HG03139 (cell line): ENCODE data around the gene OR51I1.

Experiments
- ATAC-seq: cut with Tn5 transposase; IDR thresholded peaks from one replicate; pipeline ENCODE4 v1.9.1; 2021; ENCODE audit not compliant: unreplicated experiment

Gene OR51I1, protein sequence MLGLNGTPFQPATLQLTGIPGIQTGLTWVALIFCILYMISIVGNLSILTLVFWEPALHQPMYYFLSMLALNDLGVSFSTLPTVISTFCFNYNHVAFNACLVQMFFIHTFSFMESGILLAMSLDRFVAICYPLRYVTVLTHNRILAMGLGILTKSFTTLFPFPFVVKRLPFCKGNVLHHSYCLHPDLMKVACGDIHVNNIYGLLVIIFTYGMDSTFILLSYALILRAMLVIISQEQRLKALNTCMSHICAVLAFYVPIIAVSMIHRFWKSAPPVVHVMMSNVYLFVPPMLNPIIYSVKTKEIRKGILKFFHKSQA

DNA sequence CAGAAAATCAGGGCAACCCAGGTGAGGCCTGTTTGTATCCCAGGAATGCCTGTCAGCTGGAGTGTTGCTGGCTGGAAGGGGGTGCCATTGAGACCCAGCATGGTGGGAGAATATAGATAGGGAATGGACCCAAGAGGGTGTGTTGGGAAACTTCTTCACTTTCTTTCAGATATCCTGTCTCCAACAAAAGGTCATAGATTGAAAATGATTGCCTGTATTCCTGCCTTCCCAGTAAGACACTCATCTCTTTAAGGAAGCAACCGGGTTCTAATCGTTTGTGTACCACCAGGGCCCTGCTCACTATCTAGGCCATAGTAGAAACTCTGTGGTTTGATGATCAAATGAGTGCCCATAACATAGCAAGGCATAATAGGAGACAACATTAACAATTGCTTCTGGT, at the start of gene OR51I1:
Gene OR51I1 (minus strand): TSS at position 101 of the 400 bp plus-strand sequence. CDS start 0 bp downstream, at position 101.
- ATAC-seq: no peak

DNA sequence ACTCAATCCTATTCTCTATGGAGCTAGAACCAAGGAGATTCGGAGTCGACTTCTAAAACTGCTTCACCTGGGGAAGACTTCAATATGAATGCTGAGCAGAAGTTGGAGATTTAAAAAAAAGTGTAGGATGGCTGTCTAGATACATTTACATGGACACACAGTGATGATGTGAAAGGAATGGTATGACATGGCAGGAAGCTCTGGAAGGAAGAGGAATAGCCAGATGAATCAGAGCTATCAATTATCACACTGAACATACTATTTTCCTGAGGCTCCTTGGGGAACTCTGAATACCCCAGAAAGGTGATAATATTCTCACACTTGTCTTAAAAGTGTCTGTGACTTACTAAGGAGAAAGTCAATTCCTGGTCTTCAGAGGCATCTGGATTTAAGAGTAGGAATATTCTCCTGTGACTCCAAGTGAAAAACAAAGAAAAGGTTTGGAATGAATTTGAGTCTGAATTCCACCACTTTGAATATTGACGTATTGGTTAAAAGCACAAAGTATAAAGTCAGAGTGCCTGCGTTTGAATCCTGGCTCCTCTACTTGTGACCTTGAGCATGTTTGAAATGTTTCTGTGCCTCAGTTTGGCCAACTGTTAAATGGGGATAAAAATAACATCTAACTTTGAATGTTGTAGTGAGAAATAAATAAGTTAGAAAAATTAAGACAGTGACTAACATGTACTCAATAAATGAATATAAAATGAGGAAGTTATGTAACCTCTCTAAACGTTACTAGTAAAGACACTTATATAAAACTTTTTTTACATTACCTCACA, 48.5 kb upstream of the OR51I1 start:
- ATAC-seq: no peak

DNA sequence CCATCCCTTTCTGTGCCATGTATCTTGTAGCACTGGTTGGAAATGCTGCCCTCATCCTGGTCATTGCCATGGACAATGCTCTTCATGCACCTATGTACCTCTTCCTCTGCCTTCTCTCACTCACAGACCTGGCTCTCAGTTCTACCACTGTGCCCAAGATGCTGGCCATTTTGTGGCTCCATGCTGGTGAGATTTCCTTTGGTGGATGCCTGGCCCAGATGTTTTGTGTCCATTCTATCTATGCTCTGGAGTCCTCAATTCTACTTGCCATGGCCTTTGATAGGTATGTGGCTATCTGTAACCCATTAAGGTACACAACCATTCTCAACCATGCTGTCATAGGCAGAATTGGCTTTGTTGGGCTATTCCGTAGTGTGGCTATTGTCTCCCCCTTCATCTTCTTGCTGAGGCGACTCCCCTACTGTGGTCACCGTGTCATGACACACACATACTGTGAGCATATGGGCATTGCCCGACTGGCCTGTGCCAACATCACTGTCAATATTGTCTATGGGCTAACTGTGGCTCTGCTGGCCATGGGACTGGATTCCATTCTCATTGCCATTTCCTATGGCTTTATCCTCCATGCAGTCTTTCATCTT, 47.6 kb upstream of the OR51I1 start:
- no peak for ATAC-seq

DNA sequence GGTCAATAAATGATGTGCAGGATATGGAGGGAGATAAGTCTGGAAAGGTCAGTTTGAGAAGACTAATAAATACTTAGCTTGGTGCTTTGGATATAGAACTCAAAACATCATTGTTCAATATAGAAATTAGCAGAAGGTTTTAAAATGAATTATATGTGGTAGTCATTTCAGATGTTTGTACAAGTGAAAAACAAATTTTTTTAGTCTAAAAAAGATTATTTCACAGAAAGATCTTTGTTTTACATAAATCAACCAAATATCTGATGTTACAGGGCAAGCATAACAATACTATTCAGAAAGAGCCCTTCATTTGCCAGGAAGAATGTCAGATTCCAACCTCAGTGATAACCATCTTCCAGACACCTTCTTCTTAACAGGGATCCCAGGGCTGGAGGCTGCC, 47.1 kb upstream of the OR51I1 start, which contains the start of gene OR52D1:
Gene OR52D1 (plus strand): TSS at position 301 of the 400 bp plus-strand sequence. CDS start 22 bp downstream, at position 323.
- no peak for ATAC-seq

DNA sequence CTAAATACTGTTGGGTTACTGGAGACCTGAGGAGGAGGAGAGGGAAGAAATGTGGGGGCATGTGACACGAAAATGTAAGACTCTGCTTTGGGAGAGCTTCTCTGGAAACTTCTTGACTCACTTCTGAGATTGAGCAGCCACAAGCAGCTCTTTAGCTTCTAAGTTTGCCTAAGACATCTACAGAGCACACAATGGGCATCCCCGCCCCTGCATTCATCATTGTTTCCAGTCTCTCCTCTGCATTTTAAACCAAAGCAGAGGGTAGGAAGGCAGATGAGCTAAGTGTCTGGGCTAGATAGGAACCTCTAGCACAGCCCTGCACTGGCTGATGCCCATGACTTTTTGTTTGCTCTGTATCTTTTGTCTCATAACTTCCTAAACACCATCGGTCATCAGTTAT, 45.1 kb upstream of the OR51I1 start:
- no peak for ATAC-seq

DNA sequence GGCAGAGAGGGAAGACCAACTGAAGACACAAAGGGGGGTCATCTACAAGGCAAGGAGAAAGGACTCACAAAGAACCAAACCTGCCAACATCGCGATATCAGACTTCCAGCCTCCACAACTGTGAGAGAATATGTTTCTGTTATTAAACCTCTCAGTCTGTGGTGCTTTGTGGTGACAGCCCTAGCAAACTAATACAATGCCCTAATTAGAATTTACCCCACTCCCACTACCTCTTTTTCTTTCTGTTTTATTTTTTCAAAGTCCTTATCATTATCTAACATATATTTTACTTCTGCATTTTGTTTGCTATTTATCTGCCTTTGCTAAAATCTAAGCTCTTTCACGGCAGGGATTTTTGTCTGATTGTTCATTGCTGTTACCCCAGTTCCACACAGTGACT, 44.7 kb upstream of the OR51I1 start:
- ATAC-seq: no peak

DNA sequence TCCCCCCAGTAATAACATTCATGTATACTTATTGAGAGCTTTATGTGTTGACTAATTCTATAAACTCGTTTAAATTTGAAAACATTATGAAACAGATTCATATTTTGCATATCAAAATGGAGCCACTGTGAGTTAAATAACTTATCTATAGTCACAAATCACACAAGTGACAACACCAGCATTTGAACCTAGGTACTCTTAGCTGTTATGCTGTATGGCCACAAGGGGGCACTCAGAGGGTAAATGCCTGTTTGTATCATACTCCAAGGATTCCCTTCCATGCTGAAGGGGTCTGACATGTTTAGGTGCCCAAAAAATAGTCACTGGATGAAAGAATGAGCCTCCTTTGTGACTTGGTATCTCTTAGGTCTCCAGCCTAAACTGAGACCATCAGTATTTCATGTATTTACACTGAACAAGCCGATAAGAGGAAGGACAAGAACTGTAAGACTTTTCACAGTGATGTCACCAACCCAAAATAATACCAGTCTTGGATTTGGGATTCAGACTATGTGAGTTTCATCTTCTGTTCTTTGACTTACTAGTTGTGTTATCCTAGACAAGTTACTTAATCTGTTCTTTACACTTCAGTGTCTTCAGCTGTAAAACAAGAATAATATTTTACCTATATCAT, 35.0 kb upstream of the OR51I1 start:
- peak; percentile 81 for ATAC-seq

DNA sequence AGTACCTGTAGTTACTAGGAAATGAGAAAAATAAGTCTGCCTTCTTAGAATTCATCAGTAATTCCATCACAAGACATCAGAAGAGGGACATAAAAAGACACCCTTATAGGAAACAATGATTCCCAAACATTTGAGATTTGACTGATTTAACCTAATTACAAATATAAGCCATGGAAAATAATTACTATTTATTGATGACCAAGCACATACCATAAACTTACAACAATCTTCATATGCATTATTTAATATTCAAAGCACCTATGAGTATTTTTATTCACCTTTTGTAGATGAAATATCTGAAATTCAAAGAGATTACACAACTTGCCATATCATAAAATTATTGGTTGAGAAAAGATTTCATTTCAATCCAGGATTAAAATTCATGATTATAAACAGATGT, 32.6 kb upstream of the OR51I1 start:
- no peak for ATAC-seq

DNA sequence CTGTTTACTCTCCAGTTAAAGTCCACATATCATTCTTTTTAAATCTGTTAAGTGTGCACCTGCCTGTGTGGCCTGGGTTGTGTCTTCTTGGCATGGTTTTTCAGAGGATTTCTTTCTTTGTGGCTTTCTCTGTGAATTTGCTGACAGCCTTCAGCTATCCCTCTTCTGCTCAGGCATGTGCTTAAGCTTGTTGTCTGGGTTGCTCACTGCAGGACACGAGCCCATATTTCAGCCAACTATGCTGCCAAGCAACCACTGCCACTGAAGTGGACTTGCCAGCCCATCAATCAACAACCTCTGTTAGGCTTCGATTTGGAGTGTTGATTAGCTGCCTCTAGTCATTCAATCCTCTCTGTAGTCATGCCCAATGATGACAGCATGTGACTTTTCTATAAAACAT, 26.2 kb upstream of the OR51I1 start:
- no peak for ATAC-seq

DNA sequence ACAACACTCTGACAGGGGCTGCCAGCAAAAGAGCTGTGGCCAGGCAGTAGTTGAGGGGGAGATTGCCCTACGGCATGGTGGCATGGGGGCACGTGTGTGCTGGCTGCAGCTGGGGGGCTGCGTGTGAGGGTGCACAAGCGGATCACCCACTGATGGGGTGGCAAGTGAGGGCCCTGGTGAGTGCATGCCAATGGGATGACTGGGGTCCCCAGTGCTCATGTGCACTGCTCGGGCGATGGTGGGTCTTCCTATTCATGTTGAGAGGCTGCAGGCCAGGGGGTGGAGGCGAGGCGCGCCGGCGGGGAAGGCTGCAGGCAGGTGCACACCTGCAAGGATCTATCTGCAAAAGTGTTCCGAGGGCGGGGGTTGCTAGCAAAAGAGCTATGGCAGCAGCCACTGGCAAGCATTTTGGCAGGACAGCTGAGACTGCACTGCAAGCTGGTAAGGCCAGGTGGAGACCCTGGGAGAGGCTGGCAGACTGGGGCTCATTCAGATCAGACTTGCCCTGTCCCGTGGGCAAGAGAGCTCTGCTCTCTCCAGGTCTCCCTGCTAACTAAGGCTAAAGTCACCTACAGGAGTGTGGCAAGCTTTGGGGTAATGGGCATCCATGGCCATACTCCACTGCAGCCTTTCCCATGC, 19.8 kb upstream of the OR51I1 start:
- no peak for ATAC-seq

DNA sequence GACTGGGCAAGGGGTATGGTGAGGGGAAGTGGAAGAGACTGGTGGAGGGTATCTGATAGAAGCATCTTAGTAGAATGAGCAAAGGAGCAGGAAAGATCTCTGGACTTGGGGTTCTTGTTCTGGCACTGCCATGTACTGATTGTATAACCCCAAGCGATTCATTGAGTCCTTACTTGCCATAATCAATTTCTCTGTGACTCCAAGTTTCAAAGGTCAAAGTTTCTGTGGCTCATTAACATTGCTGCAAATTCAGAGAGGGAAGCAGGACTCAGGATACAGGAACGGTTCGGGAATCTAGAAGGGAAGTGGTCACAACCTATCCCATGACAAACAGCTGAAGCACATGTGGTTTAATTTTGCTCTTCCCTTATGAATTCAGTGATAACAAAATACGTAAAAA, 8.1 kb upstream of the OR51I1 start:
- ATAC-seq: no peak

DNA sequence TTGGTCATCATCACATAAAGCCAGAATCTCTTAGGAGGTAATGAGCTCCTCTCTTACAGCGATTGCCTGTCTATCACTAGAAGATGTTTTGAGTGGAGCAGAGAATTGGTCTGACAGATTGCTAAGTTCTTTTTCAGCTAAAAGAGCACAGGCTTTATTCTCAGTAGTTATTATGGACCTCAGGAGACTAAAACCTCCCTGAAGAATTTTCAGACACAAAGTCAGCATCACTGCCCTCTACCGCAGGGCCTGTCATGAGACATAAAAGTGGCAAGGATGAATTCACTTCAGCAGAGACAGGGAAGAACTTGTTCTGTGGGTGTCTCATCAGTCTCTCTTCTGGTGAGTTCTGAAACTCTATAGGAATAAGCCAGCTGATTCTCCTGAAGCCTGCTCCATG, 7.7 kb upstream of the OR51I1 start, which contains the start of gene OR51I2:
Gene OR51I2 (plus strand): TSS at position 301 of the 400 bp plus-strand sequence. CDS start 4,166 bp downstream, outside the sequence.
- no peak for ATAC-seq

DNA sequence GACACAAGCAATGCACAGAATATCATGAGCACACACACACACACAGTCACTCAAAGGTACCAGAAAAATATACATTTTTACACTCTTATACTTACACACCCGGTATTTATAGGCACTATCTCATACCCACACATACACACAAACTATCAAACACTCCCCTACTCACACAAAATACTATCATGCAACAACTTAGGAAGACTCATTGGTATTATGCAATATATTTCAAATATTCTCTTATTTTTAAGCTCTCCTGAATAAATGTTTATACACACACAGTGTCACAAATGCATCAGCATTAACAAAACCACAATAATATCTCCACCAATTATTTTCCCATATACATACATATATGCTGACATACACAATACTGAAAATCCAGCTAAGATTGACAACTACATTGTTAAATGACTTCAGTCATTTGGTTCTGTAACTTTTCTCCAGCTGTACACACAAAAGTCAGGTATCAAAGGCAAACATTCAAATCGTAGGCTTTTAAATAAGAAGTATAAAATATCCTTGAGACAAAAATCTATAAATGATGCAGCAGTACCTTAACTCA, 2.6 kb upstream of the OR51I1 start:
- ATAC-seq: no peak

DNA sequence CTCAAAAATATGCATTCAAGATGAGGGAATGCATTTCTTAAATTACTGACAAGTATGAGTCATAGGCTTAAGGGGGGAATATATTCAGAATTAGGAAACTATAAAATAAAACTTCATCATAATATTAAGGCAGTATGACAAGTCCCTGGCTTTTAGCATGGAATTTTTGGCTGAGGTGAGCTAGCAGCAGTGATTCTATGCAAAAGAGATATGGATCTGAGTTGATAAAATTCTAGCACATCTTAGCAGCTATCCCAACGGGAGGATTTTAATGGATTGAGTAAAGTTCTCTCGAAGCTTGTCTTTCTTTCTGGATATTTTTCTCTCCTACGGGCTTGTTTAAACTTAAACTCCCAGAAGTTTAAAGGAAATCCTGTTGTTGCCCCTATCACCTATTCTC, 18.2 kb downstream of the OR51I1 start:
- ATAC-seq: no peak

DNA sequence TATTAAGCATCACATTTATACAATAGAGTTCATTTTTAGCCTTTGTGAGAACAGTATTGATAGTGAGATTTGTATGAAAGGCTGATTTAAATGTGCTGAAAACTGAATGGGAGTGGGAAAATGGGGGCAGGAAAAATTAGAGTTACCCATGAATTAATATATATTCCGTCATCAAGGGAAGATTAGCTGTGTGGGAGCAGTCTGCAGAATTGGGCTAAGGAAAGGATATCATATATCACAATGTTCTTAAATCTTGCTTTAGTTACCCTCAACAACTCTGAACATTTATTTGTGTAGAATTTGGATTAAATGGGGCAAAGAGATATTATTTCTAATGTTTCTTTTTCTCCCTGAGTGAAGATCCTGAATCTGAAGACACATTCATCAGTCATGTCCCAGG, 19.5 kb downstream of the OR51I1 start, which contains the start of gene OR51Q1:
Gene OR51Q1 (plus strand): TSS at position 301 of the 400 bp plus-strand sequence. CDS start 90 bp downstream, at position 391.
- no peak for ATAC-seq

DNA sequence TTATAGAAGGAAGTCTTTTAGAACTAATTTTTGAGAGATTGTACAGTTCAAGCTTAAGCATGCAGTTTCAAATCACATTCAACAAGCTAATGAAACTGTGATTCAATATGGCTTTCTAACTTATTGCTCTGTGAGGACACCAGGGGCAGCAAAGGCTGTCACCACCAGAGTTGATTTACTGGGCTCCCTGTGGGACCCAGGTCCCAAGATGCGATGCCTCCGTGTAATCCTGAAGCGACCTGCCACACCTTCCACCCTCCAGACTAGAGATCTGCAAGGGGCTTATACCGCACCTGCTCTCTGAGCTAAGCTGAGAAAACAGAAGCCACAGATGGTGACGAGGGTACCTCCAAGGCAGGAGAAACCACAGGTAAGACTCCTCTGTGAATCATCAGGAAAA, 20.3 kb downstream of the OR51I1 start:
- ATAC-seq: no peak

DNA sequence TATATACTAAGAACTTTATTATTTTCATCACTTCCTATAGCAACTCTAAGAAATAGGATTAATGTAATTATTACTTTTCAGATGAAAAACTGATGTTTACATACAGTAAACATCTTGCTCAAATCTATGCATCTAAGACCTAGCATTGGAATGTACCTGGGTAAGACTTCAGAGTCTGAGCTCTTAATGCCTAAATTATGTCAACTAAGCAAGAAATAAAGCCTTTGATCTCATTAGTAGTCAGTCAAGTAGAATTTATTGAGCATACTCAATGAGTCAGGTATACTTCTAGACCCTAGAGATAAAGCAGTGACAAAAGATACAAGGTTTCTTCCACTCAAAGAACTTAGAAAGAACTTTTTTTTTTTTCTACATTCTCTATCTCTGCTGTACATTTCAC, 36.1 kb downstream of the OR51I1 start:
- ATAC-seq: no peak

DNA sequence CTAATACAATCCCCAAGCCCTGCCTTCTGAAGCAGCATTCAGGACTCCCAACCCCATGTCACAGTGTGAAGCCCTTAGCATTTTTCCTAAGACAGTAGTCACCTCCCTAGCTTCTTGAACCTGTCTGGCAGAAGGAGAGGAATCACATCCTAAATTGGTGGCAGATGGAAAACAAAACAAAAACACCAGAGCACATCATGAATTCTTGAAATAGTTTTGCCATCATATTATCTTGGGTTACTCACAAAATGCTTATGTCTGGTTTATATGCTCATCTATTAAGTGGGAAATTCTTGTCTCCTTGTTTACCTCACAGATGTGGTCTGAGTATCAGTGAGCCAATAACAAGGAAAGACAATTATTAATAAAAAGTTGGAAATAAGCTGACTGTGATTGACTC, 42.4 kb downstream of the OR51I1 start:
- ATAC-seq: no peak

DNA sequence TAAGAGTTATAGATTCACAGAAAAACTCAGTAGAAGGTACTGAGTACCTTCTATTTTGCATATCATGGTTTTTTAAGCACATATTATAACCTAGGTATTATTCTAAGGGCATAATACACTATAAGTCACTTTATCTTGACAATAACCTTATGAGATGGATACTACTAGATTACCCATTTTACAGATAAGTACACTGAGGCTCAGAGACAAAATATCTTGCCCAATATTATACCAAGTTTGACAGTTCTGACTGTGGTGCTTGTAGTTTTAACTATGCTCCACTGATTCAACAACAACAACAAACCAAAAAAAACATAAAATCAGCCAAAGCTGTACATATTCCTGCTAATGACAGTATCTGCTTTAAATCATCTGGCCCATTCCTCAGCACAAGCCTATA, 47.2 kb downstream of the OR51I1 start:
- no peak for ATAC-seq
